UCSD-AML1 (cell line): ENCODE measurements around the gene ITGB7.
A peak's percentile ranks its signal among the peaks of the same experiment; 100 is the strongest.

ENCODE experiments used
- DNase-seq: peaks from one replicate; lab custom pipeline; 2025; ENCODE audit not compliant: unreplicated experiment; lab: John Stamatoyannopoulos, UW

The ITGB7 gene

GRCh38 chr12:53197011-53197640, 9.9 kb downstream of the ITGB7 start:
- no peak for DNase-seq

GRCh38 chr12:53196486-53196885, 10.6 kb downstream of the ITGB7 start:
- DNase-seq, result no peak

GRCh38 chr12:53195516-53196420, 11.3 kb downstream of the ITGB7 start:
- DNase-seq, result no peak

- no peak for DNase-seq
These were observed 12.1 kb downstream of the ITGB7 start for GRCh38 chr12:53194973-53195372.

GRCh38 chr12:53193985-53194716, 12.9 kb downstream of the ITGB7 start:
- DNase-seq, result no peak

- DNase-seq, result no peak
These were observed 14.0 kb downstream of the ITGB7 start for GRCh38 chr12:53193040-53193439.

- DNase-seq, result no peak
These were observed 14.5 kb downstream of the ITGB7 start for GRCh38 chr12:53192531-53193021.

GRCh38 chr12:53191885-53192530, 15.0 kb downstream of the ITGB7 start:
- no peak for DNase-seq

- no peak for DNase-seq
These were observed 15.8 kb downstream of the ITGB7 start for GRCh38 chr12:53191096-53191884.

GRCh38 chr12:53190108-53190729, 16.8 kb downstream of the ITGB7 start:
- DNase-seq, result no peak

GRCh38 chr12:53187145-53187899, 19.7 kb downstream of the ITGB7 start:
- DNase-seq, result no peak

GRCh38 chr12:53186745-53187144, 20.3 kb downstream of the ITGB7 start:
- no peak for DNase-seq

GRCh38 chr12:53185582-53186153, 21.4 kb downstream of the ITGB7 start:
- no peak for DNase-seq

- no peak for DNase-seq
These were observed 22.2 kb downstream of the ITGB7 start for GRCh38 chr12:53184828-53185227.

- DNase-seq, result no peak
These were observed 24.1 kb downstream of the ITGB7 start for GRCh38 chr12:53182903-53183302.

GRCh38 chr12:53181935-53182334, 25.1 kb downstream of the ITGB7 start:
- no peak for DNase-seq

GRCh38 chr12:53180931-53181645, 26.0 kb downstream of the ITGB7 start:
- peak; percentile 91 for DNase-seq
